Measurements from ENCODE around the gene HIVEP3. TPM values are rescaled to one million over a fixed set of nuclear protein-coding genes. Genes with fewer than 3 reads are reported as not detected.

The HIVEP3 gene
- total RNA-seq, 1 donor, result 1.2 TPM

GRCh38 chr1:41664861-41665640, 253.7 kb downstream of the HIVEP3 start:
- H3K4me3 ChIP-seq (ENCODE audit: low read depth, low read length), result no peak overlapping the region
- DNase-seq (ENCODE audit: low read depth), result peak; percentile 80
- no peak for TF ChIP-seq CTCF (IDR thresholded peaks at IDR 0.05; ENCODE audit: insufficient read depth, low read length)

- DNase-seq (ENCODE audit: low read depth), result no peak
- no peak overlapping the region for H3K4me3 ChIP-seq (ENCODE audit: low read depth, low read length)
- TF ChIP-seq CTCF (IDR thresholded peaks at IDR 0.05; ENCODE audit: insufficient read depth, low read length), result no peak
Measured at GRCh38 chr1:41663671-41664400, 254.9 kb downstream of the HIVEP3 start.

- DNase-seq (ENCODE audit: low read depth), result peak; percentile 65
- no peak for TF ChIP-seq CTCF (IDR thresholded peaks at IDR 0.05; ENCODE audit: insufficient read depth, low read length)
- peak overlapping the region; percentile 60 for H3K4me3 ChIP-seq (ENCODE audit: low read depth, low read length)
Measured at GRCh38 chr1:41662765-41663437, 255.8 kb downstream of the HIVEP3 start.

- DNase-seq (ENCODE audit: low read depth), result peak; percentile 56
- TF ChIP-seq CTCF (IDR thresholded peaks at IDR 0.05; ENCODE audit: insufficient read depth, low read length), result no peak
- peak overlapping the region; percentile 66 for H3K4me3 ChIP-seq (ENCODE audit: low read depth, low read length)
Measured at GRCh38 chr1:41662061-41662764, 256.5 kb downstream of the HIVEP3 start.

- TF ChIP-seq CTCF (IDR thresholded peaks at IDR 0.05; ENCODE audit: insufficient read depth, low read length), result no peak
- no peak for DNase-seq (ENCODE audit: low read depth)
Measured at GRCh38 chr1:41661428-41662060, 257.2 kb downstream of the HIVEP3 start.

More at GRCh38 chr1:41661428-41662060, 257.2 kb downstream of the HIVEP3 start:
- H3K4me3 ChIP-seq (ENCODE audit: low read depth, low read length), result peak overlapping the region; percentile 66

Measured in fibroblast of the aortic adventitia (primary cell).